HUDEP-2 (cell line): ENCODE results near the gene PRDX2.
"Not testable (repeated sequence)": the region's sequence is repeated elsewhere in the genome, so short reads cannot be mapped to it uniquely, and the experiment has no call there.

ENCODE experiments used
- DNase-seq, 76 experiments: peaks; one replicate each; lab custom pipeline; 2025; ENCODE audit not compliant: unreplicated experiment in 76 of 76; lab: John Stamatoyannopoulos, UW

PRDX2 gene

DNA sequence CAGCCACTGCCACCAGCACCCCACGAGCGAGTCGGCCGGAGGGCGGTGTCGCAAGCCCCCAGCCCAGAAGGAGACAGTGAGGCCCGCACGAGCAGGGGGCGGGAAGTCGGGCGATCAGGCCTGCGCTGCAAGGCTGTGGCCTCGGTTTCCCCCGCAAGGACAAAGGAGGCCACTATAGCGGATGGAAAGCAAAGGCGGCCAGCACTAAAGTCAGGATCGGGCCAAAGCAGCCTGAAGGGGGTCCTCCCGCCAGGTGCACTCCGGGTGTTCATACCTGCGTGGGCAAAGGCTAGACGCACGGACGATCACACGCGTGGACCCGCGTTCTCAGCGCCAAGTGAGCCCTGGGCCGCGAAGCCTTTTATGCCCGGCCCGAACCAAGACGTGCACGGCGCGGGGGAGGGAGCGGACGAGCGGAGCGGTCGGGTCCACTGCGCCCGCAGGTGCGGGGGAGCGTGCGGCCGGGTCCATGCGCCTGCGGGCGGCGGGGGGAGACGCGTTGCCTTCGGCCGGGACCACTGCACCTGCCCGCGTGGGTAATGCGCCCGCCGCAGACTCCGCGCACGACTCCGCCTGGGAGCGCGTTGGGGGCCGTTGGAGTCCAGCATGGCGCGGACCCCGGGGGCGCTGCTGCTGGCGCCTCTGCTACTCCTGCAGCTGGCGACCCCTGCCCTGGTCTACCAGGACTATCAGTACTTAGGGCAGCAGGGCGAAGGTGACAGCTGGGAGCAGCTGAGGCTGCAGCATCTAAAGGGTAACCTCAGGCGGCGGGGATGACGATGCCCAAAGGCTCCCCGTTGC lies at the start of gene PRDX2, which contains the start of gene THSD8:
Gene PRDX2 (minus strand): TSS at position 335 of the 801 bp plus-strand sequence. CDS start 539 bp downstream, outside the sequence.
Gene THSD8 (plus strand): TSS at position 604 of the 801 bp plus-strand sequence. CDS start 3 bp downstream, at position 607.
- peak in 71 of 76 experiments; percentile 36 to 96 (median 86) for DNase-seq

DNA sequence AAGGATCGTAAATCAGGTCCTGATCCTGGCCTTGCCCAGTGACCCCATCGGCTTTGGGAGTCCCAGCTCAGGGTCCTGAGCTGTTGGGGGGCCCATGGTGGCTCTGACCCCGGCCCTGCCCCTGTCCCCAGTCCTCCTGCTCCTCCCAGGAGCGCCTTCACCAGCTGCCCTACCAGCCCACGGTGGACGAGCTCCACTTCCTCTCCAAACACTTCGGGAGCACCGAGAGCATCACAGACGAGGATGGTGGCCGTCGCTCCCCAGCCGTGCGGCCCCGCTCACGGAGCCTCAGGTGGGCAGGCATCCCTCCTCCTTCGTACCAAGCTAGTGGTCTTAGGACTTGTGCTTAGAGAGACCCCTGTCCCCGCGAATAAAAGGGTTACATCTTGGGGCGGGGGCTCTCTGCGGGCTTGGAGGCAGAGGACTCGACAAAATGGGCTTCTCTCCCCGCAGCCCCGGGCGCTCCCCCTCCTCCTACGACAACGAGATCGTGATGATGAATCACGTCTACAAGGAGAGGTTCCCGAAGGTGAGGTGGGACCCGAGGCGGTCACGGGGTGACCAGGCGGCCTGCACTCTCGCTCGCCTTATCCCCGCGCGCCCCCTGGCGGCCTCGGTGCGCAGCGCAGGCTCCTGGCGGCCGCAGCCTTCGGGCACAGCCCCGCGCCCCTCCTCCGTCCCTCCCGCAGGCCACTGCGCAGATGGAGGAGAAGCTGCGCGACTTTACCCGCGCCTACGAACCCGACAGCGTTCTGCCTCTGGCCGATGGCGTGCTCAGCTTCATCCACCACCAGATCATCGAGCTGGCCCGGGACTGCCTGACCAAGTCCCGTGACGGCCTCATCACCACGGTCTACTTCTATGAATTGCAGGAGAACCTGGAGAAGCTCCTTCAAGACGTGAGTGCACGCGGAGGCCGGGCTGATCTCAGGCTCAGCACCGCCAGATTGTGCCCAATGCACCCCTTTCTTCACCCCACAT lies 45.8 kb upstream of the PRDX2 start:
- DNase-seq, result peak in 70 of 76 experiments; percentile 37 to 93 (median 78)

GRCh38 chr19:12846613-12847012 lies 45.0 kb upstream of the PRDX2 start:
- DNase-seq, result not testable (repeated sequence)

DNA sequence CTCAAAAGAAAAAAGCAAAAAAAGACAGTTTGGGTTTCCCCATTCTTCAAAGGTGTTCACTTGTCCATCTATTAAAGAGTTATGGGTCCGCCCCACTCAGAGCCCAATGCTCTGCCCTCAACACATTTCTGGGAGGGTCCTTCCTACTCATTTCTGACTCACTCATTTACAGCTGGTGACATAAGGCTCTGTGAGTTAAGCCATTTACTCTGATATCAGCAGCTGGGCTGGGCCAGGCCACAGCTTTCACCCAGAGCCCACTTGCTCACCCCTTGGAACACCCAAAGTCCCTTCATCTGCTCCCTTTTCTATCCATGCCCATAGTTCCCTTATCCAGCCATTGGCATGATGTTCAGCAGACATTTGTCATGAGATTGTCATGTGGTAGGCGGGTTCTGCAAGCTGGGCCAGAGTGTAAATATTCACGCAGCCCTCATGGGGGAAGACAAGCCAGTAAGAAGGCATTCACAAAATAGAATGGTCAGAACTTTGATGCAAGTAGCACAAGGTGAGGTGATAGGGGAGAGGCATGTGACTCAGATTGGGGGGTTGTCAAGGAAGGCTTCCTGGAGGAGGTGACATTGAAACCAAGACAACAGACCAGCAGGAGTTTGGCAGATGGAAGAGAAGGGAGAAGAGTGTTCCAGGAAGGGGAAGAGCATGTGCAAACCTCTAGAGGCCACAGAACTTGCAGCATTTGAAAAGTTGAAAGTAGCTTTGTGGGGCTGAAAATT lies 42.6 kb upstream of the PRDX2 start:
- DNase-seq, result peak in 5 of 76 experiments; percentile 23 to 36 (median 32)

DNA sequence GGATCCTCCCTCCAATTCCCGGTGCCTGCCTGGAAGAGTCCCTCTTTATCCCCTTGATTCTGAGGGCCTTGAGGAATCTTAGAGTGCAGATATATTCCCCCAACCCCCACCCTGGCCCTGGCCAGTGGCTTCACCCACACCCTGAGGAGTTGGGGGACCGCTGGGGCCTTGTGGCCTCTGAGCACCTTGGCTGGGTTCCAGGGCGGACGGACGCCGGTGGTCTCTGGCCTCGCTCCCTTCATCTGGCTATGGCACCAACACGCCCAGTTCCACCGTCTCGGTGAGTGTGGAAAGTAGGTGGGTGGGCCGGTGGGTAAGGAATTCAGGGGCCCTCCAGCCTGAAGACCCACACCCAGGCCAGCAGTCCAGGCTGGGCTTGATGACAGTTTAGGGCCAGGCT lies 41.7 kb upstream of the PRDX2 start:
- no peak for DNase-seq

DNA sequence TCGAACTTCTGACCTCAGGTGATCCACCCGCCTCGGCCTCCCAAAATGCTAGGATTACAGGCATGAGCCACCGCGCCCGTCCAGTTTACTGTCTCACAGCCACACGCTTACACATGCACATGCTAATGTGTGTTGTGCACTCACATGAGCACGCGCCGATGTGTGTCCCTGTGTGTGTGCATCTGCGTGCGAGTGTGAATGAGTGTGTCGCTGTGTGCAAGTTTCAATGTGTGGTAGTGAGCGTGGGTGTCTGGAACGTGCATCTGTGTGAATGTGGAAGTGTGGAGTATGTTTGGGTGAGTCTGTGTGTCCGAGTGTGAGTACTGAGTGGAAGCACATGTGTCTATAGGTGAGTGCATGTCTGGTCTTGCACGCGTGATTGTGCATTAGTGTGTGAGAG lies 40.9 kb upstream of the PRDX2 start:
- DNase-seq, result no peak

DNA sequence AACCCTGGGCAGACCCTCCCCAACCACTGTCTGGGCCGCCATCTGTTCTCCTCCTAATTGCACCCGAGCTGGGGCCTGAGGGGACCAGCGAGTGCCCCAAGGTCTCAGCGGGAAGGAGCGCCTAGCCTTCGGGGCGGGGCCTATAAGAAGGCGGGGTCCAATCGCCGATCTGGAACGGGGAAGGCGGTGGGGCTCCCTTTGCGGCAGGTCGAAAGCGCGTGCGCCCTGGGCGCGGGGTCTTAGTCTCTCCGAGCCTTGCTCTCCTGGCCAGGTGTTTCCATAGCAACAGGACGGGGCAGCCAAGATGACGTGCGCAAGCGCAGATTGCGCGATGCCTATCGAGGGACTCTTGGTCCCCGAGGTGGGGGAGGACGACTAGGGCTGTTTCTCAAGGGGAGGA lies 39.5 kb upstream of the PRDX2 start:
- DNase-seq, result peak in 33 of 76 experiments; percentile 20 to 64 (median 48)

DNA sequence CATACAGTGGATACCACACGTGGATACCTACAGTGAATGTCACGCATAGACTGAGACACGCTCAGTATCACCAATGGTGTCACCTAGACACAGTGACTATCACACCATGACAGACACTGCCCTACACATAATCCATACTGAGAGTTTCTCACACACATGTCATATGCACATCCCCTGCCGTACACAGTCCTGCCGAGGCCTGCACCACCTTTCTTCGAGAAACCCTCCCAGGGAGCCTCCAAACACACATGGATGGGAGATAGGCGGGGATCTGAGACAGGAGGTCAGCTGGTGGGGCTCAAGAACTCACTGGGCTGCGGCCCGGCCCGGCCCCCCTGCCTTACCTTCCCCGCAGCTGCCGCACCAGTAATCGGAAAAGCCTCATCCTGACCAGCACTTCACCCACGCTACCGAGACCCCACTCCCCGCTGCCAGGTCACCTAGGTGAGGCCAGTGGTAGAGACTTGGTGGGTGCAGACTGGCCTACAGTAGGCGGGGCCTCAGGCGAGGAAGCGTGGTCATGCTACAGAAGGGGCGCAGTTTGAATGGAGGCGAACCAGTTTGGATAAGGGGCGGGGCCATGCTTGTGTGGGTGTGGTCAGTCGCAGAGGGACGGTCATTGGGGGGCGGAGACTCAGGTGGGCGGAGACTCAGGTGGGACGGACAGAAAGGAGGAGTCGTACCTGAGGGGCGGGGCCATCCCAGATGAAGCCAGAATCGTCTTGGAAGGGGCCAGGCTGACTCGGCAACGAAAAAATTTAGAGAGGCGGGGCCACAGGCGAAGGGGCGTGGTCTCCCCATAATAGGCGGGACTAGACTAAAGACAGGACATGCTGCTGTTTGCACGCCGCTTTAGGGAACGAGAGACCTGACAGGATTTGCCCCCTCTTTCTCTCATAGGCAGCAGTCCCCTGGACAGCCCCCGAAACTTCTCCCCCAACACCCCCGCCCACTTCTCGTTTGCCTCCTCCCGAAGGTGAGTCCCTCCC lies 38.8 kb upstream of the PRDX2 start:
- DNase-seq, result peak in 74 of 76 experiments; percentile 49 to 99 (median 92)

DNA sequence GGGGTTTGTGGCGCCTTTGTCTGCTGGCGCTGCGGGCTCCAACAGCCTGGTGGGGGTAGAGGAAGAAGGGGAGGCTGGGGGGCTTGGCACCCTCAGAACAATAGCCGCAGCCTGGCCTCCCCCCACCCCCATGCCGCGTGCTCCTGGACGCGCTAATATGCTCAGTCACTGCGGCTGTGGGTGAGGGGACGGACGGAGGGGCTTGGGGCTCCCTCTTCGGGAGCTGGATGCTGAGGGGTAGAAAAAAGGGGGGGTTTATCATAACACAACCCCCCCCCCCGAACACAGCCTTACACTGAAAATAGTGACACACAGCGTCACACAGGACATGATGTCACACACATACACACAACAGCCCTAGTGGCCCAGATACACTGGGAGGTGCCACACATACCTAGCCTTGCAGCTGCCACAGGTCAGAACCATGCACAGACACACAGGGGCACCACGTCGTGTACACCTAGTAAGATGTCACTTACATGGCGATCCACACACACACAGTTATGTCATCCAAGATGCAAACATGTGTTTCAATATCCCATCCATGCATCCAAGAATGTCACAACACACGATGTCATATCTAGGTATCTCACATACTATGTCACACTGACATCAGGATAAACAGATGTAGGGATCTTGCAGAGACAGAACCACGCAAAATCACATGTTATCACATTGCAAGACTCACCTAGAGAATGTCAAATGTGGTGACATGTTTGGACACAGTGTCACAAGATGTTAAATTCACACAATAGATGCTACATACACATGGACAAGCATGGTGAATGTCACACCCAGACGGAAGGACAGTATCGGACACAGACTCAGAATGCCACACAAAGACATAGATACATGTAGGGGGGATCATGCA lies 37.5 kb upstream of the PRDX2 start:
- peak in 4 of 76 experiments; percentile 12 to 34 (median 12) for DNase-seq

GRCh38 chr19:12838182-12838885 lies 36.7 kb upstream of the PRDX2 start, which contains the start of gene MAST1:
Gene MAST1, plus strand, starts transcription at chr19:12838515. Its CDS starts 58 bp downstream, at chr19:12838573.
- DNase-seq, result peak in 49 of 76 experiments; percentile 20 to 74 (median 54)

- no peak for DNase-seq
Measured at GRCh38 chr19:12837225-12837624, 35.6 kb upstream of the PRDX2 start.

DNA sequence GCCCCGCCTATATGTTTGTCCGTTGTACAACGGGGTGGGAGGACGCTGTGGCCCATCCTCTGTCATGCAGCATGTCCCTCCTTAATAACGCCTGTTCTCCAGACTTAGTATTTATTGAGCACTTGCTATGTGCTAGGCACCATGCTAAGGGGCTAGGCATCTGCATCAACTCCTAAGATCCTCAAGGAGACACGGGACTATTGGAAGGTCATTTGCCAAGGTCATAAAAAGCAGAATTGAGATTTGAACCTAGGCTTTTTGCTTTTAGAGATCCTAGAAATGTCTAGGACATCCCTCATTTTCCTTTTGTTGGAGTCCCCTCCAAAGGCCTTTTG lies 34.9 kb upstream of the PRDX2 start:
- peak in 2 of 76 experiments; percentile 15 to 32 for DNase-seq

DNA sequence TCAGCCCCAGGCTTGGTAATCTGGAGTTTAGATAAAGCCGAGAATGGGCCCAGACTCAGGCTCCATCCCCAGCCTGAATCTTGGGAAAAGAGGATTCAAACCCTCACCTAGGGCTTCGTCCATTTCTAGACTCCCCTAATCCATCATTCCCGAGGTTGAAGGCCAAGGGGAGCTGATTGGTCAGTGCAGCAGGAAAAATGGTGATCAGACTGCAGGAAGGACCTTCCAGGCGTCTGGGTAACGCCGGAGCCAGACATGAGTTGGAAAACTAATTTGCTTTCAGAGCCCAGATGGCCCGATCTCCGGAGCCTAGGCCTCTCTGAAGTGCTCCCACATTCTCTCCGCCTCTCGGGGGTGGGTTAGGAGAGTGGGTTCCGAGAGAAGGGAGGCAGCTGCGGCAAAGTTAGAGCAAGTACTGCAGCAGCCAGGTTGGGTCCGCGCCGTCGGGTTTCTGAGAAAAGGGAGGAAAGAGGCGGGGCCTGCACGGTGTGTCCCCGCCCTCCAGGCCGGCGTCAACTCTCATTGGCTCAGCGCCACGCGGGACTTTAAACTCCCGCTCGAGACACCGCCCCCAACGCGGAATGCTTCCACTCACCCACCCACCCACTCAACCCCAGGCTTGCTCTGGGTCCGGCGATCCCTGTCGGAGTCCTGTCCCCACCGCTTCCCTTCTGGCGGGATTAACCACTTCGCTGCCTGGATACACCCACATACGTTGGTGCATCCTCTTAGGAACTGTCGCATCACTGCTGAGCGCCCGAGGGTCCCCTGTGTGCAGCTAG lies 33.6 kb upstream of the PRDX2 start:
- peak in 46 of 76 experiments; percentile 28 to 67 (median 47) for DNase-seq

- peak in 1 of 76 experiments; percentile 12 for DNase-seq
Measured at GRCh38 chr19:12834566-12834943, 33.0 kb upstream of the PRDX2 start, which contains the start of gene RTBDN. Gene RTBDN, minus strand, starts transcription at chr19:12834579. Its CDS starts 4,600 bp downstream, at chr19:12829979.

- DNase-seq, result peak in 22 of 76 experiments; percentile 17 to 58 (median 32)
Measured at GRCh38 chr19:12833738-12834565, 32.4 kb upstream of the PRDX2 start.

DNA sequence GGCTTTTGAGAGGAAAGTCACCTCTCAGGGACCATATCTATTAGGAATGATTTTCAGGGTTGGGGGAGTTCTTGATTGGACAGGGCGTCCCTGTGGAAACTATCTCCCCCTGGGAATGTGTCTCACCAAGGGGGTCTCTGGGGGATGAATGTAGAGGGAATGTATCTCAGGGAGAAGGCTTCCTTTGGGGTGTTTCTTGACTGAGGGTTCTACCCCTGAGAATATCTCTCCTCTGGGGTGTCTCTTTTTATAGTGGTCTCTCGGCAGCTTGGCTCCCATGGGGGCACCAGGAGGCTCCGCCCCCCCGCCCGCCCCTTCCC lies 31.8 kb upstream of the PRDX2 start:
- DNase-seq, result no peak
